A673 (cell line): ENCODE measurements around the gene ADNP2.

Experiments used
- CTCF ChIP-seq: fragments of 300-800, 200-600 bp; sonication (generic); conservative IDR thresholded peaks from 2 replicates; pipeline ENCODE4 v1.5.1; 2017; ENCODE audit warnings: low read depth, mild to moderate bottlenecking, antibody characterized with exemption, low read length, moderate library complexity, mixed read lengths
- EZH2 ChIP-seq: fragments of 200-600 bp; sonication (generic); IDR thresholded peaks from 2 replicates; pipeline ENCODE4 v1.6.1; 2017; ENCODE audit warnings: borderline replicate concordance, low read depth, mild to moderate bottlenecking, mixed read lengths, antibody characterized with exemption, low read length; ENCODE audit not compliant: poor library complexity, severe bottlenecking

GRCh38 chr18:80187956-80188642, 79.0 kb downstream of the ADNP2 start:
- no peak for TF ChIP-seq CTCF
- no peak for TF ChIP-seq EZH2
